Smooth muscle cell of the pulmonary artery (primary cell): Measurements from ENCODE around the gene AQP5. TPM values are rescaled to one million over a fixed set of nuclear protein-coding genes. Genes with fewer than 3 reads are reported as not detected.

ENCODE experiments used
- total RNA-seq: library from RNA; depleted of rRNA; stranded (reverse); fragments of >200 nt; gene quantifications from 2 replicates; pipeline ENCODE4 v1.2.3, GENCODE V29; 2014

The AQP5 gene
- total RNA-seq, result 0.23 and 0.52 TPM in 2 replicates

GRCh38 chr12:49961111-49961922 lies at the start of gene AQP5:
Gene AQP5 (plus strand): TSS chr12:49961872. CDS start chr12:49962018, 146 bp downstream.

GRCh38 chr12:49950273-49951251 lies 11.1 kb upstream of the AQP5 start, which contains the start of gene AQP2:
Gene AQP2 (plus strand): TSS chr12:49950737. CDS start chr12:49950831, 94 bp downstream.

GRCh38 chr12:49972641-49973360 lies 11.1 kb downstream of the AQP5 start, which contains the start of gene AQP6:
Gene AQP6 (plus strand): TSS chr12:49972947. CDS start chr12:49973174, 227 bp downstream.

Other genes starting within 250 kb of the AQP5 start
- 405 and 476 TPM in 2 replicates for gene TMBIM6, start 220.3 kb upstream of the AQP5 start, total RNA-seq
- 16.7 and 21.8 TPM in 2 replicates for gene NCKAP5L, start 133.5 kb upstream of the AQP5 start, total RNA-seq
- gene BCDIN3D, start 118.8 kb upstream of the AQP5 start, total RNA-seq, result 3.0 and 4.2 TPM in 2 replicates
- 3.7 and 8.3 TPM in 2 replicates for gene FAIM2, start 58.0 kb upstream of the AQP5 start, total RNA-seq
- gene AQP2, start 11.1 kb upstream of the AQP5 start, total RNA-seq, result 0.07 TPM in 1 of 2 replicates, not detected in the other
- 0.10 and 0.20 TPM in 2 replicates for gene AQP6, start 11.1 kb downstream of the AQP5 start, total RNA-seq
- 14.5 and 28.6 TPM in 2 replicates for gene RACGAP1, start 63.6 kb downstream of the AQP5 start, total RNA-seq
- 3.5 and 3.6 TPM in 2 replicates for gene ASIC1, start 95.7 kb downstream of the AQP5 start, total RNA-seq
- gene SMARCD1, start 123.5 kb downstream of the AQP5 start, total RNA-seq, result 31.9 and 37.6 TPM in 2 replicates
- gene GPD1, start 142.1 kb downstream of the AQP5 start, total RNA-seq, result 0.13 and 0.20 TPM in 2 replicates
- 22.1 and 24.4 TPM in 2 replicates for gene COX14, start 150.4 kb downstream of the AQP5 start, total RNA-seq
- gene CERS5, start 205.5 kb downstream of the AQP5 start, total RNA-seq, result 72.0 and 77.0 TPM in 2 replicates